OCI-LY1 (cell line): ENCODE data around the gene UCP3.

Experiments used
- H2AFZ ChIP-seq: fragments of 200-600 bp; sonication (generic), shearing (Covaris generic); 2 replicates; pipeline ENCODE4 v1.6.0; 2014; ENCODE audit warnings: antibody characterized with exemption, mild to moderate bottlenecking, low read length
- H3F3A ChIP-seq: fragments of 200-600 bp; sonication (generic), shearing (Covaris generic); 2 replicates; pipeline ENCODE4 v1.6.0; 2014; ENCODE audit warnings: mild to moderate bottlenecking, antibody characterized with exemption, low read length, moderate library complexity; ENCODE audit not compliant: insufficient read depth
- H3K27ac ChIP-seq: fragments of 200-600 bp; sonication (generic); 2 replicates; pipeline ENCODE4 v1.5.1; 2014; ENCODE audit warnings: low read length, mixed run types, mild to moderate bottlenecking, low read depth; ENCODE audit not compliant: poor library complexity, severe bottlenecking
- H3K27me3 ChIP-seq: fragments of 200-600 bp; sonication (generic); 2 replicates; pipeline ENCODE4 v1.6.0; 2014; ENCODE audit warnings: antibody characterized with exemption, mild to moderate bottlenecking, low read length, moderate library complexity; ENCODE audit not compliant: insufficient read depth
- H3K36me3 ChIP-seq: fragments of 200-600 bp; sonication (generic); 2 replicates; pipeline ENCODE4 v1.6.1; 2014; ENCODE audit warnings: mild to moderate bottlenecking, antibody characterized with exemption, low read length, moderate library complexity, mixed read lengths; ENCODE audit not compliant: insufficient read depth
- H3K4me1 ChIP-seq: fragments of 200-600 bp; sonication (generic); 2 replicates; pipeline ENCODE4 v1.5.1; 2014; ENCODE audit warnings: mild to moderate bottlenecking, low read length, moderate library complexity; ENCODE audit not compliant: insufficient read depth, severe bottlenecking
- H3K4me2 ChIP-seq: fragments of 200-600 bp; sonication (generic), shearing (Covaris generic); 2 replicates; pipeline ENCODE4 v1.6.1; 2014; ENCODE audit warnings: low read length
- H3K4me3 ChIP-seq: fragments of 200-600 bp; sonication (generic); 2 replicates; pipeline ENCODE4 v1.5.1; 2014; ENCODE audit warnings: low read length, low read depth, mild to moderate bottlenecking, mixed read lengths; ENCODE audit not compliant: poor library complexity, severe bottlenecking
- H3K79me2 ChIP-seq: fragments of 200-600 bp; shearing (Covaris generic); 2 replicates; pipeline ENCODE4 v1.6.1; 2016; ENCODE audit warnings: mixed run types, low read length, mixed read lengths; ENCODE audit not compliant: insufficient read depth
- H3K9ac ChIP-seq: fragments of 200-600 bp; sonication (generic), shearing (Covaris generic); 2 replicates; pipeline ENCODE4 v1.6.1; 2014; ENCODE audit warnings: mild to moderate bottlenecking, low read length, mixed read lengths
- H3K9me2 ChIP-seq: fragments of 200-600 bp; sonication (generic), shearing (Covaris generic); 2 replicates; pipeline ENCODE4 v1.6.1; 2014; ENCODE audit warnings: low read depth, mild to moderate bottlenecking, low read length, mixed read lengths
- H3K9me3 ChIP-seq: fragments of 200-600 bp; shearing (Covaris generic); 2 replicates; pipeline ENCODE4 v1.6.1; 2014; ENCODE audit warnings: low read length, mixed read lengths
- H4K20me1 ChIP-seq: fragments of 200-600 bp; sonication (generic), shearing (Covaris generic); 2 replicates; pipeline ENCODE4 v1.6.0; 2016; ENCODE audit warnings: mild to moderate bottlenecking, low read length; ENCODE audit not compliant: insufficient read depth
- EZH2 ChIP-seq: fragments of 200-600 bp; sonication (generic), shearing (Covaris generic); IDR thresholded peaks from 2 replicates; pipeline ENCODE4 v1.8.0; 2017; ENCODE audit warnings: borderline replicate concordance, mixed run types, mild to moderate bottlenecking, antibody characterized with exemption, low read length, moderate library complexity, mixed read lengths
- TF ChIP-seq, protein P1 (sequence below): fragments of 200-600 bp; sonication (generic), shearing (Covaris generic); IDR thresholded peaks from 2 replicates; pipeline ENCODE4 v1.5.1; 2017; ENCODE audit warnings: mild to moderate bottlenecking, antibody characterized with exemption, low read length, moderate library complexity, mixed read lengths

Gene UCP3

GRCh38 chr11:74019860-74020259 lies 11.0 kb upstream of the UCP3 start:
- Histone ChIP-seq H3K9me3 (no peaks in the 10 kb centered on the region), H2AFZ (no peak overlapping the region), H3K79me2 (no peaks in the 10 kb centered on the region), H3K9ac (no peak overlapping the region), H3K9me2 (no peaks in the 10 kb centered on the region), H3K4me1 (peaks cover 16% of the 10 kb centered on the region), H3K4me3 (no peak overlapping the region), H4K20me1 (no peaks in the 10 kb centered on the region), H3K27me3 (no peaks in the 10 kb centered on the region), H3F3A (no peaks in the 10 kb centered on the region), H3K27ac (peak overlapping the region; percentile 40), H3K36me3 (peaks cover 3% of the 10 kb centered on the region; the same call in 1 of the 2 replicates), H3K4me2 (no peak overlapping the region)
- no peak for TF ChIP-seq EZH2
- TF ChIP-seq, protein P1, sequence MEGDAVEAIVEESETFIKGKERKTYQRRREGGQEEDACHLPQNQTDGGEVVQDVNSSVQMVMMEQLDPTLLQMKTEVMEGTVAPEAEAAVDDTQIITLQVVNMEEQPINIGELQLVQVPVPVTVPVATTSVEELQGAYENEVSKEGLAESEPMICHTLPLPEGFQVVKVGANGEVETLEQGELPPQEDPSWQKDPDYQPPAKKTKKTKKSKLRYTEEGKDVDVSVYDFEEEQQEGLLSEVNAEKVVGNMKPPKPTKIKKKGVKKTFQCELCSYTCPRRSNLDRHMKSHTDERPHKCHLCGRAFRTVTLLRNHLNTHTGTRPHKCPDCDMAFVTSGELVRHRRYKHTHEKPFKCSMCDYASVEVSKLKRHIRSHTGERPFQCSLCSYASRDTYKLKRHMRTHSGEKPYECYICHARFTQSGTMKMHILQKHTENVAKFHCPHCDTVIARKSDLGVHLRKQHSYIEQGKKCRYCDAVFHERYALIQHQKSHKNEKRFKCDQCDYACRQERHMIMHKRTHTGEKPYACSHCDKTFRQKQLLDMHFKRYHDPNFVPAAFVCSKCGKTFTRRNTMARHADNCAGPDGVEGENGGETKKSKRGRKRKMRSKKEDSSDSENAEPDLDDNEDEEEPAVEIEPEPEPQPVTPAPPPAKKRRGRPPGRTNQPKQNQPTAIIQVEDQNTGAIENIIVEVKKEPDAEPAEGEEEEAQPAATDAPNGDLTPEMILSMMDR: no peak

DNA sequence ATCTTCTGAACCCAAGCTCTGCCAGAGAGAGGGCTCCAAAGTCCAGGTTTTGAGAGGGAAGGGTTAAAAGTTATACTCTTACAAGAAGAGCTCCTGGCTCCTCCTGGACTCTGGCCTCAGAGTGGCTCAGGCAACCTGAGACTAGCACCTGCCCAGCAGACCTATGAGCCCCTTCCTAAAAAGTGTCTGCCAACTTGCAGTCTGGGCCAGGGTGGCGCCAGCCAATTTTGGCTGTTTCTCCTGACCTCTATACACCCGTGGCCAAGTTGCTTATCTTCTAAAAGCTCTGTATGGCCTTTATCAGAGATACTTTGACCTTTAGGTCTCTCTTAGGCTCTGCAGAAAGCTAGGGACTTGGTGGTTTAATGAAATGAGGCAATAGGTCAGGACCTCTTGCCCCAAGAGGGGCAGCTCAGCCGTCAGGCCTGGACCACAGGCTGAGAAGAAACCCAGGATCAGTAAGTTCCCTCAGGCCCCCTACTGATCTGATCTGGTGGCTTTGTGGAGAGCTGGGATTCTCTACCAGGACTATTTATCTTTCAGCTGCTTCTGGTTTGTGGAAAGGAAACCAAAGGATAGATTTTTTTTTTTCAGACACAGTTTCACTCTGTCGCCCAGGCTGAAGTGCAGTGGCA lies 10.3 kb upstream of the UCP3 start:
- Histone ChIP-seq H3K4me1 (peaks cover 16% of the 10 kb centered on the region), H3K9me2 (no peaks in the 10 kb centered on the region), H3K79me2 (no peaks in the 10 kb centered on the region)

DNA sequence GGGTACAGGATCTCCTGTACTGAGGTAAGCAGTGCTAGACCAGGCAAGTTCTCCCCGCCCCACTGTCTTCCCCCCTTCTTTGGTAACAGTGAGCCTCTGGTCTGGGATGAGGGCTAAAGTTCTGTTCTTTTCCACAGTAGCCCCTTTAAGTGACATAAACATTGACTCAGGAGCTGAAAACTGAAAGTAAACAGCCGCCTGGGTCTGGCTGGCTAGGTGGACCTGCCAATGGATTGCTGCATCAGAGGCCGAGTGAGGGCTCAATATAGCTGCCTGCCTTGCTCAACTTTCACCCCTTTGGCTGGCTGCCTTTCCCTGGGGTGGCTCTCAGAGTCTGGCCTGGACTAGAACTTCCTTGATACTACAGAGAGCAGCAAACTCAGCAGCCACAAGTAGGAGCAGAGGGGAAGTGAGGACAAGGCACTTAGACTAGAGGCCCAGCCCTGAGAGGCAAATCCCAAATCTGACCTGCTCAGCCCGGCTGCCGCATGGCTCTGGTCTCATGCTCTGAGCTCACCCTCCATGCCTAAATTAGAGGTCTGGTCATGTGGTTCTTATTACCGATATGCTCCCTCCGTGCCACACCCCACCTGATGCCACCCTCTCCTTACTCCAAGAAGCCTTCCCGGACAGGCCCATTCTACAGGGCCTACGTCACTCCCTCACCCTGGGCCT lies 9.6 kb upstream of the UCP3 start:
- Histone ChIP-seq H3K9me2 (no peaks in the 10 kb centered on the region), H3K36me3 (no peaks in the 10 kb centered on the region; the same call in 1 of the 2 replicates), H3K4me2 (no peak overlapping the region), H4K20me1 (no peaks in the 10 kb centered on the region), H3K9me3 (no peaks in the 10 kb centered on the region), H3F3A (no peaks in the 10 kb centered on the region), H3K79me2 (no peaks in the 10 kb centered on the region), H3K4me1 (peaks cover 16% of the 10 kb centered on the region), H2AFZ (no peak overlapping the region), H3K27ac (no peak overlapping the region), H3K9ac (no peak overlapping the region), H3K4me3 (no peak overlapping the region), H3K27me3 (no peaks in the 10 kb centered on the region)
- TF ChIP-seq, protein P1: no peak

More for the DNA sequence above, 10.3 kb upstream of the UCP3 start:
- Histone ChIP-seq H3K36me3 (peaks cover 3% of the 10 kb centered on the region; the same call in 1 of the 2 replicates), H3K9ac (no peak overlapping the region), H3K27ac (no peak overlapping the region), H2AFZ (no peak overlapping the region), H3K4me2 (no peak overlapping the region), H3F3A (no peaks in the 10 kb centered on the region), H3K27me3 (no peaks in the 10 kb centered on the region), H3K4me3 (no peak overlapping the region), H3K9me3 (no peaks in the 10 kb centered on the region), H4K20me1 (no peaks in the 10 kb centered on the region)
- TF ChIP-seq, protein P1: no peak
- no peak for TF ChIP-seq EZH2
